GM12865 (cell line): Measurements from ENCODE around the gene SYNE1.
A peak's percentile ranks its signal among the peaks of the same experiment; 100 is the strongest.

Source experiments
- DNase-seq: peaks from one replicate; pipeline ENCODE4 v3.0.0; 2010; ENCODE audit warnings: low read depth
- H3K4me3 ChIP-seq: 2 replicates; pipeline ENCODE4 v1.5.1; 2011; ENCODE audit warnings: mild to moderate bottlenecking, low read depth, low read length, control low read depth
- CTCF ChIP-seq: IDR thresholded peaks from 2 replicates; pipeline ENCODE4 v1.5.1; 2011; ENCODE audit warnings: low read length, control low read depth, low read depth, inconsistent platforms; ENCODE audit not compliant: insufficient read depth; ENCODE audit errors: missing control alignments

The SYNE1 gene

GRCh38 chr6:152316024-152316423, 321.1 kb downstream of the SYNE1 start:
- TF ChIP-seq CTCF = no peak
- DNase-seq = no peak

GRCh38 chr6:152314483-152314832, 322.7 kb downstream of the SYNE1 start:
- H3K4me3 ChIP-seq = no peak overlapping the region
- DNase-seq = no peak
- TF ChIP-seq CTCF = no peak

More at GRCh38 chr6:152316024-152316423, 321.1 kb downstream of the SYNE1 start:
- no peak overlapping the region for H3K4me3 ChIP-seq

- no peak for DNase-seq
- TF ChIP-seq CTCF = no peak
- H3K4me3 ChIP-seq = no peak overlapping the region
Measured at GRCh38 chr6:152313542-152314482, 323.4 kb downstream of the SYNE1 start.

GRCh38 chr6:152312434-152312833, 324.7 kb downstream of the SYNE1 start:
- no peak for DNase-seq
- H3K4me3 ChIP-seq = no peak overlapping the region
- no peak for TF ChIP-seq CTCF

GRCh38 chr6:152310371-152310954, 326.7 kb downstream of the SYNE1 start:
- no peak for DNase-seq
- no peak for TF ChIP-seq CTCF
- H3K4me3 ChIP-seq = no peak overlapping the region

GRCh38 chr6:152309648-152310047, 327.5 kb downstream of the SYNE1 start:
- H3K4me3 ChIP-seq = no peak overlapping the region
- TF ChIP-seq CTCF = no peak
- peak; percentile 38 for DNase-seq
